Thyroid gland (tissue), 4 donors: ENCODE measurements around the gene EXOC4. TPM values are rescaled to one million over a fixed set of nuclear protein-coding genes. Genes with fewer than 3 reads are reported as not detected.

Experiments
- DNase-seq, 2 donors: peaks; one replicate each; pipeline ENCODE4 v3.0.0-alpha.2; 2019
- H3K27ac ChIP-seq, 3 donors: fragments of 200-600 bp; sonication (generic); 1 replicate in 2 of 3; 2 replicates in 1 of 3; pipeline ENCODE4 v1.5.1; 2016 to 2019; ENCODE audit warnings: mild to moderate bottlenecking in 1 of 3, moderate library complexity in 1 of 3
- H3K27me3 ChIP-seq: fragments of 200-600 bp; sonication (generic); one replicate; pipeline ENCODE4 v1.5.1; 2019
- H3K36me3 ChIP-seq, 2 donors: fragments of 200-600 bp; sonication (generic); one replicate each; pipeline ENCODE4 v1.5.1; 2016 to 2019
- H3K4me1 ChIP-seq, 2 donors: fragments of 200-600 bp; sonication (generic); one replicate each; pipeline ENCODE4 v1.5.1; 2017 to 2019
- H3K4me3 ChIP-seq, 3 donors: fragments of 200-600 bp; sonication (generic); replicated peaks in 1 of 3; 1 replicate in 2 of 3; 2 replicates in 1 of 3; pipeline ENCODE4 v1.5.1; 2016; ENCODE audit warnings: mild to moderate bottlenecking in 1 of 3
- H3K9me3 ChIP-seq: fragments of 200-600 bp; sonication (generic); one replicate; pipeline ENCODE4 v1.5.1; 2017
- CTCF ChIP-seq, 6 experiments: fragments of 200-600 bp in 3 of 6; fragments of 450-650 bp in 3 of 6; sonication (generic) in 3 of 6; IDR thresholded peaks; one replicate each; pipeline ENCODE4 v1.5.1; 2016 to 2019; ENCODE audit warnings: antibody characterized with exemption in 6 of 6, mild to moderate bottlenecking in 2 of 6, inconsistent platforms in 1 of 6, moderate library complexity in 1 of 6
- POLR2A ChIP-seq, 2 donors: fragments of 450-650 bp; IDR thresholded peaks; one replicate each; pipeline ENCODE4 v1.6.1; 2017; ENCODE audit warnings: antibody characterized with exemption in 2 of 2, mild to moderate bottlenecking in 2 of 2, moderate library complexity in 1 of 2
- WGBS, 2 donors: methylation state at CpG; one replicate each; pipeline ENCODE4 v1.1.5; 2017; 5-methylcytosine and 5-hydroxymethylcytosine counted together
- intact Hi-C: fragments of 100-400 bp; cut with DNase I; formaldehyde crosslinking; loops from one replicate; pipeline ENCODE4 v1.15.1; 2023
- total RNA-seq, 4 donors: library from RNA; depleted of rRNA; stranded (reverse); fragments of >200 nt; gene quantifications; one replicate each; pipeline ENCODE4 v1.2.3, GENCODE V29; 2016

EXOC4 gene
- total RNA-seq, 4 donors from 2014 or later: 74.0 to 116 (median 107) TPM

- intact Hi-C loops: no loop called here
- 73 to 85% methylated on average over 4 of the region's 4 CpGs for WGBS, 2 donors
- Histone ChIP-seq H3K4me1 (peaks cover 17 to 29% of the 10 kb centered on the region in 2 donors), H3K9me3 (no peaks in the 10 kb centered on the region), H3K36me3 (no peaks in the 10 kb centered on the region), H3K4me3 (no peak overlapping the region), H3K27me3 (no peaks in the 10 kb centered on the region), H3K27ac (no peak overlapping the region)
- no peak for TF ChIP-seq POLR2A (IDR thresholded peaks at IDR 0.05)
- TF ChIP-seq CTCF (IDR thresholded peaks at IDR 0.05): no peak
- no peak for DNase-seq
Observed at GRCh38 chr7:133691727-133692610, 439.1 kb downstream of the EXOC4 start.

- intact Hi-C loops: no loop called here
- H3K36me3 ChIP-seq: no peaks in the 10 kb centered on the region
- H3K4me3 ChIP-seq: no peak overlapping the region
- no peaks in the 10 kb centered on the region for H3K27me3 ChIP-seq
- DNase-seq: no peak
- H3K9me3 ChIP-seq: no peaks in the 10 kb centered on the region
- H3K4me1 ChIP-seq: peaks cover 13 to 25% of the 10 kb centered on the region in 2 donors
- H3K27ac ChIP-seq: no peak overlapping the region
- no peak for TF ChIP-seq CTCF (IDR thresholded peaks at IDR 0.05)
- TF ChIP-seq POLR2A (IDR thresholded peaks at IDR 0.05): no peak
- 95 to 99% methylated on average over 5 of the region's 5 CpGs for whole genome bisulfite sequencing, 2 donors
Observed at GRCh38 chr7:133693281-133693680, 440.4 kb downstream of the EXOC4 start.

GRCh38 chr7:133696056-133696455 is 443.2 kb downstream of the EXOC4 start:
- Histone ChIP-seq H3K36me3 (no peaks in the 10 kb centered on the region), H3K9me3 (no peaks in the 10 kb centered on the region), H3K27me3 (no peaks in the 10 kb centered on the region), H3K27ac (no peak overlapping the region), H3K4me3 (no peak overlapping the region), H3K4me1 (peaks cover 0 to 10% of the 10 kb centered on the region in 2 donors)
- intact Hi-C loops: no loop called here
- WGBS, 2 donors: 77 to 81% methylated on average over 4 of the region's 4 CpGs
- DNase-seq: no peak
- TF ChIP-seq CTCF (IDR thresholded peaks at IDR 0.05): no peak
- TF ChIP-seq POLR2A (IDR thresholded peaks at IDR 0.05): no peak

GRCh38 chr7:133697585-133697984 is 444.7 kb downstream of the EXOC4 start:
- H3K4me1 ChIP-seq: no peaks in the 10 kb centered on the region
- no peaks in the 10 kb centered on the region for H3K27me3 ChIP-seq
- WGBS, 2 donors: 94 to 95% methylated on average over 4 of the region's 4 CpGs
- H3K27ac ChIP-seq: no peak overlapping the region
- TF ChIP-seq POLR2A (IDR thresholded peaks at IDR 0.05): no peak
- TF ChIP-seq CTCF (IDR thresholded peaks at IDR 0.05): no peak
- no peaks in the 10 kb centered on the region for H3K9me3 ChIP-seq
- no peaks in the 10 kb centered on the region for H3K36me3 ChIP-seq
- H3K4me3 ChIP-seq: no peak overlapping the region
- intact Hi-C loops: no loop called here
- no peak for DNase-seq

- intact Hi-C loops: no loop called here
- Histone ChIP-seq H3K4me1 (no peaks in the 10 kb centered on the region), H3K9me3 (no peaks in the 10 kb centered on the region), H3K36me3 (no peaks in the 10 kb centered on the region), H3K27ac (no peak overlapping the region), H3K4me3 (no peak overlapping the region), H3K27me3 (no peaks in the 10 kb centered on the region)
- WGBS, 2 donors: 97 to 99% methylated on average over 6 of the region's 6 CpGs
- no peak for DNase-seq
- TF ChIP-seq POLR2A (IDR thresholded peaks at IDR 0.05) (no peak), CTCF (IDR thresholded peaks at IDR 0.05) (no peak)
Observed at GRCh38 chr7:133698127-133698526, 445.2 kb downstream of the EXOC4 start.
